Fibroblast of lung (primary cell): ENCODE data around the gene RBM20.

Experiments used
- EZH2 ChIP-seq: IDR thresholded peaks from 2 replicates; pipeline ENCODE4 v1.5.1; 2012; ENCODE audit warnings: low read length, control low read depth, mild to moderate bottlenecking; ENCODE audit errors: missing control alignments
- TF ChIP-seq, protein P1 (sequence below), 2 donors: IDR thresholded peaks in 1 of 2; conservative IDR thresholded peaks in 1 of 2; 1 replicate in 1 of 2; 2 replicates in 1 of 2; pipeline ENCODE4 v1.5.1; 2011 to 2012; ENCODE audit warnings: low read length in 2 of 2, control low read depth in 1 of 2, inconsistent platforms in 1 of 2, low read depth in 1 of 2, mild to moderate bottlenecking in 1 of 2

DNA sequence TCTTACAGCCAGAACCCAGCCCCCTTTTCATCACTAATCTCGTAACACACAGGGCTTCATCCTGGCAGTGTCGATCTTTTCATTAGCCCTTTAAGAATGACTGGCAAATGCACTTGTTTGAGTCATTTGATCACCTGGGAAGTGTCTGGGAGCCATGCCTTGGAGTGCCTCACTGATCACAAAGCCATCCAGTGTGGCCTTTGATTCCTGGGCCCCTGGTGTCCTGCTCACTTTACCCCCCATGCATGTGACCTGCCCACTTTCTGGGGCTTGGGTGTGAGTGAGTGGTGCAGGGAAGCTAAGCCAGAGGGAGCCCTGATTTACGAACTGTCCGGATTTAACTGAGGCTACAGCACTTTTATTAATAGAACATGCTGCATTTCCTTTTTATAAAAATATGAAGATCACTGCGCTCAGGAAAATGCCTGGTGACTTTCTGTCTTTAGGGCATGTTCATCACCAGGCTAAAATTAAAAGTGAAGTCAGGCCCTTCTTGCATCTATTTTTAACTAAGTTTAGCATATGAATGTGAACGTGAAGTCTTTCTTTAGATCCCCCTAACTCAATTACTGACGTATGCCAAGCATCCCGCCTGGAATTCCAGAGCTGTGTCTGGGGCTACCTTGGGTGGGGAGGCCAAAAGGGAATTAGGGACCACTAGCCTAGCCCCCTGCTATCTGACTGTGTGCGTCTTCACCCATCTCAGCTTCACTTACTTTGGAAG is 23.6 kb downstream of the RBM20 start:
- TF ChIP-seq, protein P1, sequence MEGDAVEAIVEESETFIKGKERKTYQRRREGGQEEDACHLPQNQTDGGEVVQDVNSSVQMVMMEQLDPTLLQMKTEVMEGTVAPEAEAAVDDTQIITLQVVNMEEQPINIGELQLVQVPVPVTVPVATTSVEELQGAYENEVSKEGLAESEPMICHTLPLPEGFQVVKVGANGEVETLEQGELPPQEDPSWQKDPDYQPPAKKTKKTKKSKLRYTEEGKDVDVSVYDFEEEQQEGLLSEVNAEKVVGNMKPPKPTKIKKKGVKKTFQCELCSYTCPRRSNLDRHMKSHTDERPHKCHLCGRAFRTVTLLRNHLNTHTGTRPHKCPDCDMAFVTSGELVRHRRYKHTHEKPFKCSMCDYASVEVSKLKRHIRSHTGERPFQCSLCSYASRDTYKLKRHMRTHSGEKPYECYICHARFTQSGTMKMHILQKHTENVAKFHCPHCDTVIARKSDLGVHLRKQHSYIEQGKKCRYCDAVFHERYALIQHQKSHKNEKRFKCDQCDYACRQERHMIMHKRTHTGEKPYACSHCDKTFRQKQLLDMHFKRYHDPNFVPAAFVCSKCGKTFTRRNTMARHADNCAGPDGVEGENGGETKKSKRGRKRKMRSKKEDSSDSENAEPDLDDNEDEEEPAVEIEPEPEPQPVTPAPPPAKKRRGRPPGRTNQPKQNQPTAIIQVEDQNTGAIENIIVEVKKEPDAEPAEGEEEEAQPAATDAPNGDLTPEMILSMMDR (conservative IDR thresholded peaks at IDR 0.05 in 1 of 2, IDR thresholded peaks at IDR 0.05 in 1 of 2; ENCODE audit: low read depth in 1 of 2, low read length in 2 of 2): no peak
- no peak for TF ChIP-seq EZH2
